NAMALWA (cell line): ENCODE results near the gene STARD10.

Experiments used
- DNase-seq: peaks from one replicate; pipeline ENCODE4 v3.0.0-alpha.2; 2015; ENCODE audit warnings: low spot score

Gene STARD10

GRCh38 chr11:72744474-72744873 is 49.4 kb downstream of the STARD10 start:
- DNase-seq = no peak

DNA sequence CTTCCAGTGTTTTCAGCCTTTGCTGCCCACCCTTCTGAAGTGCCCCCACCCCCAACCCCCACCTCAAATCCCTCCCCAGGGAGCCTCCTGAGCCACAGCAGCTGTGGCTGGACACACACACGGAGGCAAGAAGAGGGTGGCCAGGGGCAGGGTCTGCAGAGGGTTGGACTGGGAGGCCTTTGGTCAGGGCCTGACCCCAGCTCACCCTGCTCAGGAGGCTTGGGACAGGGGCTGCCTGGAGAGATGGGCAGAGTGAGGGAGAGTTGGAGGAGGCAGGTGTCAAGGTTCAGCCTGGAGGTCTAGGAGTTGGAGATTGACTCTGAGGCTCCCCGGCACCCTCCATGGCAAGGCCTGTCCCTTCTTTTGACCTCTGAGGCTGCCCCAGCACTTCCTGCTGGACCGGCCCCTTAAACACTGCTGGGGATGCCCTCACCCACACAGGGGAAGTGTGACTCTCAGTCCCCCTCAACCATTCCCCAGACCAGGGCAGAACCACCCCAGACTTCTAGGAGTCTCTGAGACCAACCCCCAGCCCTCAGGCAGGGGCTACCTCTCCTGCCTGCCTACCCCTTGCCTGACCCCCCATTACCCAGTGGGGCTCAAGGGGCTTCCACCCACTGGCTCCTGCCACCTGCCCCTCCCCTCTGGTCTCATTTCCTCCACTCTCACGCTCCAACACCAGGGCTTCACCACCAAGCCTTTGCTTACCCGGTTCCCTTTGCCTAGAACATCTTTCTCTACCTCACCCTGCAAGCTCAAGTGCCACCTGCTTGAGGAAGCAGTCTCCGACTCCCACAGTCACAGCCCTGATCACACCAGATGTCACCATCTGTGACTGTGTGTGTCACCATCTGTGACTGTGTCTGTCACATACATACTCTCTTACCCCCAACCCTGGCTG is 50.3 kb downstream of the STARD10 start:
- peak; percentile 95 for DNase-seq

DNA sequence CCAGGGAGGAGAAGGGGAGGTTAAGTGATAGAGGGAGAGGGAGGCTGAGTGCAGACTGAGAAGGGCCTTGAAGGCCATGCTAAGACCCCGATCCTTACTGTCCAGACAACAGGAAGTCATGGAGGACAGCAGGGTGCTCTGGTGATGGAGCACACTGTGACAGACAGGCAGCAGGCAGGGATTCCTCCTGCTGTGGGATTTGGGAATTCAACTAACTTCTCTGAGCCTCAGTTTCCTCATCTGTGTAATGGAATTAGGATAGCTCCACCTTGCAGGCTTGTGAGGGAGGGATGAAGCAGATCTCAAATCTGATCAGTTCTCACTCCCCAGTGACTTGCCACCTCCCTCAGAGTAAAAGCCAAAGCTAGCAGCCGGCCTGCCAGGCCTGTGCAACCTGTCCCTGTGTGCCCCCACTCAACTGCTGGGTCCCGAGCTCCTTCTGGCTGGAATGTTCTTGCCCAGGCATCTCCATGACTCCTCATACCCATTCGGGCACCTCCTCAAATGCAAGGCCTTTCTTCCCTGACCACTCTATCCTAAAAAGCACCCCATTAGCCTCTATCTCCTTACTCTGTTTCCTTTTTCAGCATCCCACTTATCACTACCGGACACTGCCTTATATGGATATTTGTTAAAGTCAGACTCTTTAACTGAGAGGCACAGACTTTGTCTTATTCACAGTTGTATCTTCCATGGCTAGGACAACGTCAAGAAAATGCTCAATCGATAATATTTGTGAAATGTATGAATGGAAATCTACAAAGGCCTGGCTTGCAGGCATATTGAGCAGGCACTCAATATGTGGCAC is 51.1 kb downstream of the STARD10 start:
- no peak for DNase-seq

- DNase-seq = peak; percentile 57
Measured at GRCh38 chr11:72741849-72742512, 51.9 kb downstream of the STARD10 start.

- no peak for DNase-seq
Measured at GRCh38 chr11:72741429-72741833, 52.4 kb downstream of the STARD10 start.

GRCh38 chr11:72740562-72741428 is 53.1 kb downstream of the STARD10 start:
- no peak for DNase-seq

GRCh38 chr11:72740060-72740424 is 53.8 kb downstream of the STARD10 start:
- DNase-seq = peak; percentile 48

DNA sequence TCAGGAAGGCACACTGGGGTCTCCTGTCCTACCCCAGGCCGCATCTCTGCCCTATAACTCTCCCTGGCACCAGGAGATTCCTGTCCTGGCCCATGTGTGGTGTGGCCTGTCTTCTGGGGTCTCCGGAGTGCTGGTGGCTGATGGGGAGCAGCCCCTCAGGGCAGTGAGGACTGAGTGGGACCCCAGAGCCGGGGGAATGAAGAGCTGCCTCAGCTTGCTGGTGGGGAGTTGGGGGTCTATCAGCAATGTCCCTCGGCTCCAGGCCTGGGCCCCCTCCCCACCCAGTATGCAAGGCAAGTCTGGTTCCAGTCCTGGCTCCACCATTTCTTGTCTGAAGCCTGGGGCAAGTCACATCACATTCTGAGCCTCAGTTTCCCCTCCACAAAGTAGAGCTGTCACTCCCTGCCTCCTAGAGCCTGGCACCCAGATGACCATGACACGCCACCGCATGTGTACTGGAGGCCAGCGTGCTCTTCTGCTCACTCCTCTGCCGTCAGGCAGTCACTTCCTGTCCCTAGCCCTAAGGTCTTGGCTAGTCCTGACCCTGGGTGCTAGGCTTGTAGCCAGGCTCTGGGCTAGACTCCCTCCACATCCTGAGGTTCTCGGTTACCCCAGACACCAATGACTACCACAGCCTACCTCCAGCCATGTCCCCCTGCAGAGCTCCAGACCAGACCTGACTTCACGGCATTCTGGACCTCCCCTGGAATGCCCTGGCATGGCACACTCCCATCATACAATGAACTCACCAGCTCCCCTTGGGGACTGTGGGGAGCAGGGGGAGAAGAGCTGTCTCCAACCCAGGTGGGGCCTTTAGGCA is 54.4 kb downstream of the STARD10 start:
- DNase-seq = peak; percentile 41

DNA sequence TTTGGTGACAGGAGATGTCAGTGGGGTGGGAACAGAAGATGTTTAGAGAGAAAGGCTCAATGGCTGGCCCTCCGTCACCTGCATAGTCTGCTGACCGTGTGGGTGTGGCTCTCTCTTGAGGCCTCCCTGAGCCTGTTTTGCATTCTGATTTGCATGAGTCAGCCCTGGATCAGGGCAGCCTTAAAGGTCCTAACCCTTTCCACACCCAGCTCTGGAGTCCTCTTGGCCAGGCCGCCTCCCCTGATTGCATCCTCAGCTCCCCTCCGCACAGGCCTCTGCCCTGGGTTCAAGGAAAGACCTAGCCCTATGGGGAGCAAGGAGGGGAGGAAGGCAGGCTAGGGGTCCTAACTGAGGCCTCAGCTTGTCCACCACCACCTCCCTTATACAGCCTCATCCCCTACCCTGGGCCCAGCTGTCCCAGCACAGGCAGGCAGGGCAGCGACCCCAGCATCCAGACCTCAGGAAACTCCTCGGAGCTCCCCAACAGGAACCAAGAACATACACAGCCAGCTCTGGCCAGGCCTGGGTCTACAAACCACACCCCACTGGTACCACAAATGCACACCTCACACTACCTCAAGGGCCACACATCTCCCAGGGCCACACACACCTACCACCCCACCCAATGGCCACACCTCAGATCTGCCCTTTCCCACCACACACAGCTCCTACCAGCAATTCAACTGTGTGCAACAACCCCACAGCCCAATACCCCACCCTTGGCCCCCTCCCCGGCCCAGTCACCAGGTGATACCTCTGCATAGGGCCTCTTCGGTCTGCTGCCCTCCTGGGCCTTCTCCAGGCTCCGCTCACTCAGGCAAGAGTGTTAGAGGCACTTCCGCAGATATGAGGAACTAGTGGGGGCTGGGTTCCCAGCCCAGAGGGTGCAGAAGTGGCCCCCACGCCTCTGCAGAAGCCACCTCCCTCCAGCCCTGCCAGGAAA is 55.4 kb downstream of the STARD10 start:
- peak; percentile 88 for DNase-seq

GRCh38 chr11:72737336-72737735 is 56.5 kb downstream of the STARD10 start:
- no peak for DNase-seq

- peak; percentile 67 for DNase-seq
Measured at GRCh38 chr11:72736452-72737069, 57.3 kb downstream of the STARD10 start.

GRCh38 chr11:72735495-72736027 is 58.3 kb downstream of the STARD10 start:
- no peak for DNase-seq

DNA sequence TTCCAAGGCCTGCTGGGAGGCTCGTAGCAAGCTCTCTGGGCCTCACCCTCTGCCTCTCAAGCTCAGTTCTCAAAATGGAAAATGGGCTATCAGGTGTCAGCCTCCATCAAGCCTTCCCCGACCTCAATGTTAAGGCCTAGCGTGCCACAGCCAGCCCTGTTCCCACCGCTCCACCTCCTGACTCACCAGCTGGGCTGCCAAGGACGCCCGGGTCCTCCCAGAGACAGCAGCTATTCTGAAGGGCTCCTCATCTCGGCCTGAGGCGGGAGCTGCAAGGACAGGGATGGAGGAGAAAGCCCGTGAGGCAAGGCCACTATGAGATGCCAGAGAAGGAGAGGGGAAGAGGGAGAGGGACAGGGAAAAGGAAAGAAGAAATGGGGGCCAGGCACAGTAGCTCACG is 61.5 kb downstream of the STARD10 start:
- no peak for DNase-seq

DNA sequence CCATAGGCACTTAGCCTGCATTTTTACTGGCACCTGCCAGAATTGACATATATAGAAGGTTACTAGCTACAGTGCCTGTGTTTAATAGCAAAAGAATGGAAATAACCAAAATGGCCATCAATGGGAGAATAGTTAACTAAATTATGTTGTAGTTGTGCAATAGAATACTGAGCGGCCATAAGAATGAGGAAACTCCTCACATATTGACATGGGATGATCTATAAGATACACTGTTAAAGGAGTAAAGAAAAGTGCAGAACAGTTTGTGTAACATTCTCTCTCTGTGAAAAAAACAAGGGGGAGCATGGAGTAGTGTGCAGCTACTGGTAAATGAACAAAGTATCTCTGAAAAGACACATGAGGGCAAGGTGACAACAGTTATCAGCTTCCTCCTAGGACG is 63.1 kb downstream of the STARD10 start:
- DNase-seq = no peak

DNA sequence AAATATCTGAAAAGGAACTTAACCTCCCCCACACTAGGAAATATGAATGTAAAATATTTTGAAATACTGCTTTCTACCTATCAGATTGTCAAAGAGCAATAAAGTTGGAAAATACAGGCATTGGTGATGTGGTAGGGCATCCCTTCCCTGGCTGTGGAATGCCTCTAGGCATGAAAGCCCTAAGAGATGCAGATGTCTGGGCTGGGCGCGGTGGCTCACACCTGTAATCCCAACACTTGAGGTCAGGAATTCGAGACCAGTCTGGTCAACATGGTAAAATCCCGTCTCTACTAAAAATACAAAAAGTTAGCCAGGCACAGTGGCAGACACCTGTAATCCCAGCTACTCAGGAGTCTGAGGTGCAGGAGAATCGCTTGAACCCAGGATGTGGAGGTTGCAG is 63.6 kb downstream of the STARD10 start:
- DNase-seq = no peak

DNA sequence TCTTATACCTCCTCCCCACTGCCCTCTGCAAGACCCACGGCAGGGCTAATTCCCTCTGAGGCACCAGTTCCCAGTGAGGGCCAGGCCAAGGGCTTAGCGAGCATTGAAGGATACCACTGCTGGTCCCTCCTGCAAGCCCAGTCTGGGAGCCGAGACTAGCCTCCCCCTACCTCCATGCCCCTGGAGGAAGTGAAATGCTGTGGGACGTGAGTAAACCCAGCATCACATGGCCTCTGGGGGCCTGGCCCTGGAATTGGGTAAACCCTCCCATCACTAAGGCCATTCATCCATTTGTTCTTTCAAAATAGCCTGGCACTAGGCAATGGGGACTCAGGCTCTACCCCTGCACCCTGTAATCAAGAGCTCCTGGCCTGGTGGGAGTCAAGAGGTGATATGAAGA is 66.3 kb downstream of the STARD10 start:
- no peak for DNase-seq

DNA sequence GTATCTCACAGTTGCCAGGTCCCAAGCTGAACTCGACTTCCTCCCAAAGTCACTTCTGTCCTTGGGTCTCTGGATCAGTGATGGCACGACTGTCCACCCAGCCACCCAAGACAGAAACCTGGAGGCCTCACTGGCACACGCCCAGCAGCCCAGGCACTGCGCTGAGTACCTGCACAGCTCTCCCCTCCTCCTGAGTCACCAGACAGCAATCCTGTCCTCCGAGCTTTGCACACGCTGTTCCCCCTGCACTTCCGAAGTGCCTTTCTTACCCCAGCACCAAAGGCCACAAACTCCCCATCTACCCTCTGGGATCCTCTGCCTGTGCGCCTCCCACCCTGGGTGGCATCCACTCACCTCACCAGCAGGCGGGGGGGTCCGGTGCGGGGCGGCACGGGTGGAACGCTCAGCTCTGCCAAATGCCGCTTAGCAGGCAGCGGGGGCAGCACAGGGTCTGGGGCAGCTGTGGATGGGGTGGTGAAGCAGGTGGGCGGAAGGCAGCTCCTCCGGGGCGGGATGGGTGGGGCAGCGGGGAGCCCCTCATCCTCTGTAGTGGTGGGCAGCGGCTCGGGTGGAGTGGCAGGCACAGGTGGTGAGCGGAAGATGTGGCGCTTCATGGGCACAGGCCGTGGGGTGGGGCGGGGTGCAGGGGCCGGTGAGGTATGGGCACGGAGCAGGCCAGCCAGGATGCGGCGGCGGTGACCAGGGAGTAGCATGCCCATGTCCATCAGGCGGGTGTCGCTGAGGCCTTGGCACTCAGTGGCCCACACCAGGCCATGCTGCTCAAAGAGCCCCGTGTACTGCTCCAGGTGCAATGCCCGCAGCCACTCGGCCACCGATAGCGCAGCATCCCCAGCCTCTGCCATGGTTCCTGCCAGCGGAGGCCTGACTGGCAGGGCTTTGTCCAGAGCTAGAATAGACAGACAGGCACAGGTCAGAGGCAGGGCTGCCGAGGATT is 67.3 kb downstream of the STARD10 start:
- DNase-seq = no peak

GRCh38 chr11:72725724-72726028 is 68.2 kb downstream of the STARD10 start:
- DNase-seq = no peak
